ENCODE results near the gene IFTAP.

DNA sequence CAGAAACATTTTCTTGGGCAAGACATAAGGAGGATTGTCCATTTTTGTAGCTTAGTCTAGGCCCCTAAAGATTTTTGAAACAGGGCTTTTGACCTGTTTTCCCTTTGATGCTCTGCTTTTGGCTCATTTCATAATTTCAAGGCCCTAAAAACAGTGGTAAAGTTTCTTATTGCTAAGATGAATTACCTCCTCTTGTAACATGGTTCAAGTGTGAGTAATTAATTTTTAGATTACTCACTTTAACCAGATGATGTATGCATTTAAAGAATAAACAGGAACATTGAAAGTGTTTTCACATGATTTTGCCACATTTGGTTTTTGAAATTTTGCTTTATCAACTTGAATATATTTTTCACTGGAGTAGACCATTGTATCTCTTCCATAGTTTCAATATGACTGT lies 2.6 kb downstream of the IFTAP start:
- no peak for TF ChIP-seq POLR2A (IDR thresholded peaks at IDR 0.05)
- TF ChIP-seq, protein P1, sequence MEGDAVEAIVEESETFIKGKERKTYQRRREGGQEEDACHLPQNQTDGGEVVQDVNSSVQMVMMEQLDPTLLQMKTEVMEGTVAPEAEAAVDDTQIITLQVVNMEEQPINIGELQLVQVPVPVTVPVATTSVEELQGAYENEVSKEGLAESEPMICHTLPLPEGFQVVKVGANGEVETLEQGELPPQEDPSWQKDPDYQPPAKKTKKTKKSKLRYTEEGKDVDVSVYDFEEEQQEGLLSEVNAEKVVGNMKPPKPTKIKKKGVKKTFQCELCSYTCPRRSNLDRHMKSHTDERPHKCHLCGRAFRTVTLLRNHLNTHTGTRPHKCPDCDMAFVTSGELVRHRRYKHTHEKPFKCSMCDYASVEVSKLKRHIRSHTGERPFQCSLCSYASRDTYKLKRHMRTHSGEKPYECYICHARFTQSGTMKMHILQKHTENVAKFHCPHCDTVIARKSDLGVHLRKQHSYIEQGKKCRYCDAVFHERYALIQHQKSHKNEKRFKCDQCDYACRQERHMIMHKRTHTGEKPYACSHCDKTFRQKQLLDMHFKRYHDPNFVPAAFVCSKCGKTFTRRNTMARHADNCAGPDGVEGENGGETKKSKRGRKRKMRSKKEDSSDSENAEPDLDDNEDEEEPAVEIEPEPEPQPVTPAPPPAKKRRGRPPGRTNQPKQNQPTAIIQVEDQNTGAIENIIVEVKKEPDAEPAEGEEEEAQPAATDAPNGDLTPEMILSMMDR (IDR thresholded peaks at IDR 0.05): no peak
